Endothelial cell of umbilical vein (primary cell): ENCODE data around the gene MICAL3. TPM values are rescaled to one million over a fixed set of nuclear protein-coding genes. Genes with fewer than 3 reads are reported as not detected.

Source experiments
- BruUV-seq: library from RNA; stranded (reverse); fragments of 400-500 nt; replicated peaks from 2 replicates; lab custom pipeline; 2021; lab: Mats Ljungman, UMichigan
- CTCF ChIA-PET: fragments of 300-600, 350-600 bp; sonication (Branson Sonifier 250); formaldehyde crosslinking; loops from one replicate; lab custom pipeline; 2021; ENCODE audit warnings: antibody characterized with exemption, inconsistent platforms; lab: Charles Lee
- POLR2A ChIA-PET: fragments of 300-600, 350-600 bp; sonication (Branson Sonifier 250); formaldehyde crosslinking; loops from one replicate; lab custom pipeline; 2021; ENCODE audit warnings: antibody characterized with exemption, inconsistent platforms; lab: Charles Lee
- DNase-seq: peaks from one replicate; pipeline ENCODE4 v3.0.0-alpha.2; 2011; ENCODE audit warnings: low read depth, low spot score
- FAIRE-seq: peaks from 2 replicates; lab custom pipeline; 2011; peaks lifted over from hg19 to GRCh38; lab: Jason Lieb, UNC
- H2AFZ ChIP-seq: 2 replicates; pipeline ENCODE4 v1.6.0; 2012; ENCODE audit warnings: low read depth, low read length, control low read depth, inconsistent platforms
- H3K27ac ChIP-seq: 2 replicates; pipeline ENCODE4 v1.5.1; 2011; ENCODE audit warnings: low read depth, mild to moderate bottlenecking, control low read depth, low read length, moderate library complexity; ENCODE audit not compliant: insufficient read depth
- H3K27me3 ChIP-seq, 2 experiments: 2 replicates each; pipeline versions ENCODE4 v1.6.0 to v1.6.1; 2011; ENCODE audit warnings: low read length in 2 of 2, mixed read lengths in 1 of 2; ENCODE audit not compliant: control insufficient read depth in 2 of 2, insufficient read depth in 2 of 2
- H3K36me3 ChIP-seq, 2 experiments: 2 replicates in 1 of 2; 3 replicates in 1 of 2; pipeline ENCODE4 v1.5.1; 2011; ENCODE audit warnings: low read length in 2 of 2, mild to moderate bottlenecking in 1 of 2, moderate library complexity in 1 of 2; ENCODE audit not compliant: control insufficient read depth in 2 of 2, insufficient read depth in 2 of 2; ENCODE audit errors: extremely low read depth in 1 of 2
- H3K4me1 ChIP-seq: 3 replicates; pipeline ENCODE4 v1.5.1; 2011; ENCODE audit warnings: mild to moderate bottlenecking, low read length; ENCODE audit not compliant: control insufficient read depth, insufficient read depth; ENCODE audit errors: extremely low read depth
- H3K4me2 ChIP-seq: 2 replicates; pipeline ENCODE4 v1.6.1; 2011; ENCODE audit warnings: low read length, control low read depth, mixed read lengths; ENCODE audit not compliant: insufficient read depth
- H3K4me3 ChIP-seq, 3 experiments: fragments of 200-600 bp in 1 of 3; sonication (generic), shearing (Covaris generic) in 1 of 3; replicated peaks in 1 of 3; 2 replicates each; pipeline ENCODE4 v1.5.1; 2011 to 2016; ENCODE audit warnings: control low read depth in 3 of 3, low read length in 3 of 3, mild to moderate bottlenecking in 2 of 3, inconsistent platforms in 1 of 3, low read depth in 1 of 3, moderate library complexity in 1 of 3; ENCODE audit not compliant: insufficient read depth in 1 of 3
- H3K79me2 ChIP-seq: 2 replicates; pipeline ENCODE4 v1.6.0; 2012; ENCODE audit warnings: low read length, inconsistent platforms; ENCODE audit not compliant: control insufficient read depth, insufficient read depth
- H3K9ac ChIP-seq: replicated peaks from 2 replicates; pipeline ENCODE3; 2011; ENCODE audit warnings: low read length, control low read depth; ENCODE audit not compliant: insufficient read depth; ENCODE audit errors: extremely low read depth
- H3K9me1 ChIP-seq: replicated peaks from 3 replicates; pipeline ENCODE4 v1.6.0; 2011; ENCODE audit warnings: mild to moderate bottlenecking, low read length; ENCODE audit not compliant: control insufficient read depth, insufficient read depth; ENCODE audit errors: extremely low read depth
- H3K9me3 ChIP-seq: replicated peaks from 2 replicates; pipeline ENCODE4 v1.5.1; 2012; ENCODE audit warnings: low read length, inconsistent platforms; ENCODE audit not compliant: control insufficient read depth, insufficient read depth
- H4K20me1 ChIP-seq: replicated peaks from 2 replicates; pipeline ENCODE3; 2011; ENCODE audit warnings: mild to moderate bottlenecking, low read length; ENCODE audit not compliant: control insufficient read depth, insufficient read depth; ENCODE audit errors: extremely low read depth
- CTCF ChIP-seq, 2 donors: IDR thresholded peaks; 1 replicate in 1 of 2; 2 replicates in 1 of 2; pipeline ENCODE4 v1.5.1; 2011; ENCODE audit warnings: low read length in 2 of 2, mild to moderate bottlenecking in 2 of 2, moderate library complexity in 2 of 2, control low read depth in 1 of 2, inconsistent platforms in 1 of 2, low read depth in 1 of 2; ENCODE audit not compliant: insufficient read depth in 1 of 2; ENCODE audit errors: extremely low read depth in 1 of 2
- EZH2 ChIP-seq: IDR thresholded peaks from 2 replicates; pipeline ENCODE4 v1.6.1; 2012; ENCODE audit warnings: borderline replicate concordance, low read depth, mild to moderate bottlenecking, moderate library complexity, low read length, inconsistent platforms; ENCODE audit not compliant: severe bottlenecking
- FOS ChIP-seq: IDR thresholded peaks from 2 replicates; pipeline ENCODE4 v1.6.1; 2011; ENCODE audit warnings: mild to moderate bottlenecking, low read length, moderate library complexity, borderline replicate concordance; ENCODE audit not compliant: insufficient read depth
- GATA2 ChIP-seq: IDR thresholded peaks from 2 replicates; pipeline ENCODE4 v1.7.0; 2011; ENCODE audit warnings: low read depth, mild to moderate bottlenecking, moderate library complexity, mixed read lengths, low read length; ENCODE audit not compliant: insufficient read length, insufficient read depth
- JUN ChIP-seq: IDR thresholded peaks from 2 replicates; pipeline ENCODE4 v1.6.1; 2011; ENCODE audit warnings: borderline replicate concordance, low read depth; ENCODE audit not compliant: insufficient read length, insufficient read depth
- MAX ChIP-seq: IDR thresholded peaks from 2 replicates; pipeline ENCODE4 v1.6.1; 2011; ENCODE audit not compliant: insufficient read depth, insufficient read length
- MYC ChIP-seq: IDR thresholded peaks from one replicate; pipeline ENCODE4 v1.6.1; 2011; ENCODE audit warnings: mild to moderate bottlenecking, low read depth, low read length
- POLR2A ChIP-seq: IDR thresholded peaks from 2 replicates; pipeline ENCODE4 v1.6.1; 2012; ENCODE audit warnings: low read depth, mild to moderate bottlenecking, control low read depth, low read length
- POLR2AphosphoS5 ChIP-seq: IDR thresholded peaks from 2 replicates; pipeline ENCODE4 v1.6.1; 2012; ENCODE audit warnings: low read depth, mild to moderate bottlenecking, control low read depth, low read length, moderate library complexity; ENCODE audit not compliant: insufficient read depth
- dilution Hi-C: fragments of 300-500 bp; cut with MboI; formaldehyde crosslinking; loops from one replicate; pipeline ENCODE4 v1.15.0; 2019; ENCODE audit warnings: low sequenced_read_pairs; ENCODE audit not compliant: extremely low pct_ligation_motif_present
- intact Hi-C: fragments of 100-400 bp; cut with micrococcal nuclease; formaldehyde crosslinking; loops from one replicate; pipeline ENCODE4 v1.10.0; 2022
- polyA plus RNA-seq, 4 experiments: library from polyadenylated mRNA; depleted of rRNA in 3 of 4; stranded (reverse) in 3 of 4; unstranded in 1 of 4; fragments of >200 nt; gene quantifications; 2 replicates each; pipeline versions ENCODE4 v1.2.1 to v1.2.3, GENCODE V29; 2011 to 2012; ENCODE audit warnings: missing spikeins in 1 of 4
- total RNA-seq: library from RNA; stranded (reverse); gene quantifications from 2 replicates; pipeline ENCODE4 v1.2.3, GENCODE V29; 2021

The MICAL3 gene
- total and polyA plus RNA-seq, 2 donors (not counting 3 experiments of a cell fraction or from before 2014, with no cell fraction given), result 14.5 to 63.7 TPM

- no peak for TF ChIP-seq GATA2
- TF ChIP-seq EZH2, result no peak
- TF ChIP-seq POLR2A, result no peak
- TF ChIP-seq CTCF (IDR thresholded peaks at IDR 0.05; ENCODE audit: extremely low read depth in 1 of 2, insufficient read depth in 1 of 2, low read depth in 1 of 2, low read length in 2 of 2), result no peak
- TF ChIP-seq MYC, result no peak
- no peak for TF ChIP-seq JUN
- no peak for TF ChIP-seq MAX
- no peak for TF ChIP-seq FOS
- TF ChIP-seq POLR2AphosphoS5, result no peak
- Histone ChIP-seq H3K9me3 (no peaks in the 10 kb centered on the region), H3K4me2 (no peak overlapping the region), H3K79me2 (no peaks in the 10 kb centered on the region), H4K20me1 (no peaks in the 10 kb centered on the region), H3K9ac (no peak overlapping the region), H3K4me3 (no peak overlapping the region), H2AFZ (no peak overlapping the region), H3K27me3 (peaks cover 0 to 2% of the 10 kb centered on the region in 2 experiments), H3K9me1 (no peaks in the 10 kb centered on the region), H3K27ac (no peak overlapping the region), H3K4me1 (peaks cover 16% of the 10 kb centered on the region), H3K36me3 (no peaks in the 10 kb centered on the region)
- FAIRE-seq (no peak), DNase-seq (no peak)
- intact Hi-C loops (no loop called here), dilution Hi-C loops (no loop called here)
- no TSS peak for BruUV-seq
- ChIA-PET CTCF (no interaction called here), POLR2A (no interaction called here)
Measured at GRCh38 chr22:18059991-18060390, 35.6 kb upstream of the MICAL3 start.
